ENCODE results near the gene SHOC2.

GRCh38 chr10:110910138-110910537, 9.3 kb upstream of the SHOC2 start:
- TF ChIP-seq CTCF (IDR thresholded peaks at IDR 0.05) (no peak), POLR2A (IDR thresholded peaks at IDR 0.05) (no peak)
